Lower lobe of right lung (tissue), 2 donors: ENCODE results near the gene ACTN3. TPM values are rescaled to one million over a fixed set of nuclear protein-coding genes. Genes with fewer than 3 reads are reported as not detected.

Experiments
- ATAC-seq, 2 donors: fragments of 200-7000 bp; cut with Tn5 transposase; one replicate each; pipeline ENCODE4 v1.9.1; 2020 to 2022; ENCODE audit warnings: mild to moderate bottlenecking in 2 of 2, moderate library complexity in 2 of 2
- DNase-seq: peaks from one replicate; pipeline ENCODE4 v3.0.0-alpha.2; 2020
- H3K27ac ChIP-seq: fragments of 200-600 bp; one replicate; pipeline ENCODE4 v1.8.0; 2022
- H3K27me3 ChIP-seq: fragments of 200-600 bp; one replicate; pipeline ENCODE4 v1.8.0; 2022; ENCODE audit warnings: low read depth
- H3K36me3 ChIP-seq: fragments of 200-600 bp; one replicate; pipeline ENCODE4 v1.8.0; 2022; ENCODE audit warnings: mild to moderate bottlenecking
- H3K4me1 ChIP-seq: fragments of 200-600 bp; one replicate; pipeline ENCODE4 v1.8.0; 2022
- H3K4me3 ChIP-seq: fragments of 200-600 bp; one replicate; pipeline ENCODE4 v1.8.0; 2022; ENCODE audit warnings: mild to moderate bottlenecking
- H3K9me3 ChIP-seq: fragments of 200-600 bp; one replicate; pipeline ENCODE4 v1.8.0; 2022
- intact Hi-C: fragments of 100-400 bp; cut with DNase I; formaldehyde crosslinking; loops from one replicate; pipeline ENCODE4 v1.11.0; 2022
- total RNA-seq: library from RNA; stranded (reverse); fragmentation: NEBNext Ultra II Directional; extraction: Animal tissue kit (Norgen Biotek cat#: 25700); gene quantifications from one replicate; pipeline ENCODE4 v1.2.1, GENCODE V29; 2021
- TF ChIP-seq, protein P1 (sequence below): fragments of 200-600 bp; IDR thresholded peaks from one replicate; pipeline ENCODE4 v1.8.0; 2022; ENCODE audit warnings: antibody characterized with exemption, mild to moderate bottlenecking
- donor health status: DM: no; HTN: yes; CAD: no; lungs with severe emphysema.

Gene ACTN3
- total RNA-seq, 1 donor from 2014 or later, result 0.24 TPM

GRCh38 chr11:66557733-66558326, 11.1 kb downstream of the ACTN3 start:
- no peak for DNase-seq
- intact Hi-C loops, result no loop called here
- no peaks in the 10 kb centered on the region for H3K9me3 ChIP-seq
- H3K4me1 ChIP-seq, result peaks cover 9% of the 10 kb centered on the region
- no peaks in the 10 kb centered on the region for H3K27me3 ChIP-seq
- no peak overlapping the region for H3K4me3 ChIP-seq
- H3K27ac ChIP-seq, result no peak overlapping the region
- ATAC-seq, result no peak
- TF ChIP-seq, protein P1, sequence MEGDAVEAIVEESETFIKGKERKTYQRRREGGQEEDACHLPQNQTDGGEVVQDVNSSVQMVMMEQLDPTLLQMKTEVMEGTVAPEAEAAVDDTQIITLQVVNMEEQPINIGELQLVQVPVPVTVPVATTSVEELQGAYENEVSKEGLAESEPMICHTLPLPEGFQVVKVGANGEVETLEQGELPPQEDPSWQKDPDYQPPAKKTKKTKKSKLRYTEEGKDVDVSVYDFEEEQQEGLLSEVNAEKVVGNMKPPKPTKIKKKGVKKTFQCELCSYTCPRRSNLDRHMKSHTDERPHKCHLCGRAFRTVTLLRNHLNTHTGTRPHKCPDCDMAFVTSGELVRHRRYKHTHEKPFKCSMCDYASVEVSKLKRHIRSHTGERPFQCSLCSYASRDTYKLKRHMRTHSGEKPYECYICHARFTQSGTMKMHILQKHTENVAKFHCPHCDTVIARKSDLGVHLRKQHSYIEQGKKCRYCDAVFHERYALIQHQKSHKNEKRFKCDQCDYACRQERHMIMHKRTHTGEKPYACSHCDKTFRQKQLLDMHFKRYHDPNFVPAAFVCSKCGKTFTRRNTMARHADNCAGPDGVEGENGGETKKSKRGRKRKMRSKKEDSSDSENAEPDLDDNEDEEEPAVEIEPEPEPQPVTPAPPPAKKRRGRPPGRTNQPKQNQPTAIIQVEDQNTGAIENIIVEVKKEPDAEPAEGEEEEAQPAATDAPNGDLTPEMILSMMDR, result no peak
- H3K36me3 ChIP-seq, result no peaks in the 10 kb centered on the region

DNA sequence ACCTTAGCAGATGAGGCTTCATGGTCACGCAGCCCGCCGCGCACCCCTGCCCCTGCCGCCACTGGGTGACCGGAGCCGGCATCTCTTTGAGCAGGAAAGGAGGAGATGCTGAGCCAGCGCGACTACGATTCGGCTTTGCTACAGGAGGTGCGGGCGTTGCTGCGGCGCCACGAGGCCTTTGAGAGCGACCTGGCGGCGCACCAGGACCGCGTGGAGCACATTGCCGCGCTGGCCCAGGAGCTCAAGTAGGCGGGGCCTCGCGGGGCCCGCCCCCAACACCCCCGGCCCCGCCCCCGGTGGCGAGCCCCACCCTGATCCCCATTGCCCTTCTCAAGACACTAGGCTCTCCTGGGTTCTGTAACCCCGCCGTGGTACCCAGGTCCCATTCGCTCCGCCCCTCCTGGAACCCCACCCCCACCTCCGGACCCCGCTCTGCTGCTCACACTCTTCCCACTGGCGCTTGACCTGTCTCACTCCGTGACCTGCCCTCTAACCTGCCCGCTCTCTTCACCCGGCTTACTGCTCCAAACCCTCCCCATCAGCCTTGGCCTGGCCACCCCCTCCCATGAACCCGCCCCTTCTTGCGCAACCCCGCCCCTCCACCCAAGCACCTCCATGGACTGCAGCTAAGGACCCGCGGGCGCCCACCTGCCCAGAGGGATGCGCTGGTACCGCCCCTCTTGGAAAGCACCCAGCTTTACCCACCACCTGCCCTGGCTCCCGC, 12.6 kb downstream of the ACTN3 start:
- Histone ChIP-seq H3K9me3 (no peaks in the 10 kb centered on the region), H3K27ac (no peak overlapping the region), H3K4me3 (no peak overlapping the region), H3K36me3 (no peaks in the 10 kb centered on the region), H3K27me3 (no peaks in the 10 kb centered on the region), H3K4me1 (peaks cover 9% of the 10 kb centered on the region)
- ATAC-seq (peak; percentile 43 to 59), DNase-seq (peak; percentile 63)
- TF ChIP-seq, protein P1, result no peak
- intact Hi-C loops, result no loop called here

GRCh38 chr11:66559866-66560676, 13.4 kb downstream of the ACTN3 start:
- intact Hi-C loops, result no loop called here
- Histone ChIP-seq H3K4me3 (no peak overlapping the region), H3K4me1 (peaks cover 9% of the 10 kb centered on the region), H3K9me3 (no peaks in the 10 kb centered on the region), H3K36me3 (no peaks in the 10 kb centered on the region), H3K27me3 (no peaks in the 10 kb centered on the region), H3K27ac (no peak overlapping the region)
- ATAC-seq (no peak), DNase-seq (no peak)
- TF ChIP-seq, protein P1, result no peak

DNA sequence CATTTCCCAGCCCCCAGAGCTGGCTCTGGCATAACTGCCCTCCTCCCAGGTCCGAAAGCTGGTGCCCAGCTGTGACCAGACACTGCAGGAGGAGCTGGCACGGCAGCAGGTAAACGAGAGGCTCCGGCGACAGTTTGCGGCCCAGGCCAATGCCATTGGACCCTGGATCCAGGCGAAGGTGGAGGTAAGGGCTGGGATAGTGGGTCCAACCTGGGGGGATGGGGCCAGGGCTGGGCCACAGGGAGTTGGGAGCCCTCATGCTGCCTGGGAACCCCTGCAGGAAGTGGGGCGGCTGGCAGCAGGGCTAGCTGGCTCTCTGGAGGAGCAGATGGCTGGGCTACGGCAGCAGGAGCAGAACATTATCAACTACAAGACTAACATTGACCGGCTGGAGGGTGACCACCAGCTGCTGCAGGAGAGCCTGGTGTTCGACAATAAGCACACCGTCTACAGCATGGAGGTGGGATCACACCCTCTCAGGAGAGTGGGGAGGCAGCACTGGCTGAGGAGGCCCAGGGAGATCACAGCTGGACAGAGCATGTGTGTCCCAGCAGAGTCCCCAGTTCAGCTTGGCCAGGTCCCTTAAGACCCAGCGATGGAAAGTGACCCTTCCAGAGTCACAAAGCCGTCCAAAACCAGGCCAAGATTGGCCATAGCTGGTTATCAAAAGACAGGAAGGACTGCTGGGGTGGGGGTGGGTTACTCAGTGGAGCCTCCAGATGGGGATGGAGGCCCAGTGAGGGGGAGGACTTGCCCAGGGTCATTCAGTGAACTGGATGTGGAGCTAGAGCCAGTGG, 14.7 kb downstream of the ACTN3 start:
- DNase-seq (no peak), ATAC-seq (no peak)
- no peaks in the 10 kb centered on the region for H3K27me3 ChIP-seq
- H3K36me3 ChIP-seq, result no peaks in the 10 kb centered on the region
- intact Hi-C loops, result no loop called here
- no peaks in the 10 kb centered on the region for H3K9me3 ChIP-seq
- no peak overlapping the region for H3K27ac ChIP-seq
- TF ChIP-seq, protein P1, result no peak
- no peak overlapping the region for H3K4me3 ChIP-seq
- H3K4me1 ChIP-seq, result peaks cover 9% of the 10 kb centered on the region

- H3K36me3 ChIP-seq, result no peaks in the 10 kb centered on the region
- ATAC-seq (no peak), DNase-seq (no peak)
- intact Hi-C loops, result no loop called here
- no peaks in the 10 kb centered on the region for H3K27me3 ChIP-seq
- H3K27ac ChIP-seq, result no peak overlapping the region
- peaks cover 9% of the 10 kb centered on the region for H3K4me1 ChIP-seq
- no peak overlapping the region for H3K4me3 ChIP-seq
- TF ChIP-seq, protein P1, result no peak
- no peaks in the 10 kb centered on the region for H3K9me3 ChIP-seq
Measured at GRCh38 chr11:66561975-66562248, 15.2 kb downstream of the ACTN3 start.
